ENCODE measurements around the gene LPO.

The LPO gene

GRCh38 chr17:58200024-58200633 is 38.3 kb upstream of the LPO start:
- no peak for DNase-seq (ENCODE audit: low read depth, low spot score)
- Histone ChIP-seq H3K9me3 (ENCODE audit: low read depth, low read length) (no peaks in the 10 kb centered on the region), H3K9ac (ENCODE audit: insufficient read length) (no peak overlapping the region), H3K36me3 (ENCODE audit: insufficient read depth, low read length) (no peaks in the 10 kb centered on the region), H3K4me3 (peak overlapping the region; percentile 42; the same call in 1 of the 2 replicates), H3K27ac (no peak overlapping the region)
- TF ChIP-seq FOXP2 (optimal IDR thresholded peaks at IDR 0.05; ENCODE audit: control extremely low read depth, extremely low read length, insufficient read depth): no peak
- TF ChIP-seq EZH2 (IDR thresholded peaks at IDR 0.05): no peak
- TF ChIP-seq POLR2AphosphoS5 (IDR thresholded peaks at IDR 0.05; ENCODE audit: borderline replicate concordance, low read depth, low read length): no peak

- Histone ChIP-seq H3K27ac (no peak overlapping the region), H3K4me3 (no peak overlapping the region), H3K9me3 (ENCODE audit: low read depth, low read length) (no peaks in the 10 kb centered on the region), H3K36me3 (ENCODE audit: insufficient read depth, low read length) (no peaks in the 10 kb centered on the region; the same call in 1 of the 2 replicates), H3K9ac (ENCODE audit: insufficient read length) (no peak overlapping the region)
- DNase-seq (ENCODE audit: low read depth, low spot score): no peak
- TF ChIP-seq FOXP2 (optimal IDR thresholded peaks at IDR 0.05; ENCODE audit: control extremely low read depth, extremely low read length, insufficient read depth): no peak
- no peak for TF ChIP-seq POLR2AphosphoS5 (IDR thresholded peaks at IDR 0.05; ENCODE audit: borderline replicate concordance, low read depth, low read length)
- no peak for TF ChIP-seq EZH2 (IDR thresholded peaks at IDR 0.05)
Observed at GRCh38 chr17:58202859-58203258, 35.5 kb upstream of the LPO start.

GRCh38 chr17:58204796-58205195 is 33.6 kb upstream of the LPO start:
- no peak for DNase-seq (ENCODE audit: low read depth, low spot score)
- H3K27ac ChIP-seq: no peak overlapping the region
- H3K4me3 ChIP-seq: no peak overlapping the region
- no peak for TF ChIP-seq EZH2 (IDR thresholded peaks at IDR 0.05)
- TF ChIP-seq POLR2AphosphoS5 (IDR thresholded peaks at IDR 0.05; ENCODE audit: borderline replicate concordance, low read depth, low read length): no peak
- no peak for TF ChIP-seq FOXP2 (optimal IDR thresholded peaks at IDR 0.05; ENCODE audit: control extremely low read depth, extremely low read length, insufficient read depth)
- H3K36me3 ChIP-seq (ENCODE audit: insufficient read depth, low read length): no peaks in the 10 kb centered on the region; the same call in 1 of the 2 replicates
- no peaks in the 10 kb centered on the region for H3K9me3 ChIP-seq (ENCODE audit: low read depth, low read length)
- H3K9ac ChIP-seq (ENCODE audit: insufficient read length): no peak overlapping the region

- Histone ChIP-seq H3K27ac (no peak overlapping the region), H3K4me3 (no peak overlapping the region), H3K9ac (ENCODE audit: insufficient read length) (no peak overlapping the region), H3K9me3 (ENCODE audit: low read depth, low read length) (no peaks in the 10 kb centered on the region), H3K36me3 (ENCODE audit: insufficient read depth, low read length) (peaks cover 3% of the 10 kb centered on the region; the same call in 1 of the 2 replicates)
- no peak for DNase-seq (ENCODE audit: low read depth, low spot score)
- TF ChIP-seq EZH2 (IDR thresholded peaks at IDR 0.05) (no peak), POLR2AphosphoS5 (IDR thresholded peaks at IDR 0.05; ENCODE audit: borderline replicate concordance, low read depth, low read length) (no peak), FOXP2 (optimal IDR thresholded peaks at IDR 0.05; ENCODE audit: control extremely low read depth, extremely low read length, insufficient read depth) (no peak)
Observed at GRCh38 chr17:58205936-58206335, 32.4 kb upstream of the LPO start.

- no peak for DNase-seq (ENCODE audit: low read depth, low spot score)
- no peak overlapping the region for H3K27ac ChIP-seq
- no peak for TF ChIP-seq POLR2AphosphoS5 (IDR thresholded peaks at IDR 0.05; ENCODE audit: borderline replicate concordance, low read depth, low read length)
- TF ChIP-seq FOXP2 (optimal IDR thresholded peaks at IDR 0.05; ENCODE audit: control extremely low read depth, extremely low read length, insufficient read depth): no peak
- no peak for TF ChIP-seq EZH2 (IDR thresholded peaks at IDR 0.05)
- H3K9me3 ChIP-seq (ENCODE audit: low read depth, low read length): no peaks in the 10 kb centered on the region
- peaks cover 3% of the 10 kb centered on the region; the same call in 1 of the 2 replicates for H3K36me3 ChIP-seq (ENCODE audit: insufficient read depth, low read length)
- no peak overlapping the region for H3K9ac ChIP-seq (ENCODE audit: insufficient read length)
- H3K4me3 ChIP-seq: no peak overlapping the region
Observed at GRCh38 chr17:58207451-58207850, 30.9 kb upstream of the LPO start.

- peaks cover 3% of the 10 kb centered on the region; the same call in 1 of the 2 replicates for H3K36me3 ChIP-seq (ENCODE audit: insufficient read depth, low read length)
- no peak overlapping the region for H3K9ac ChIP-seq (ENCODE audit: insufficient read length)
- H3K27ac ChIP-seq: no peak overlapping the region
- H3K9me3 ChIP-seq (ENCODE audit: low read depth, low read length): no peaks in the 10 kb centered on the region
- TF ChIP-seq POLR2AphosphoS5 (IDR thresholded peaks at IDR 0.05; ENCODE audit: borderline replicate concordance, low read depth, low read length): no peak
- no peak for TF ChIP-seq EZH2 (IDR thresholded peaks at IDR 0.05)
- TF ChIP-seq FOXP2 (optimal IDR thresholded peaks at IDR 0.05; ENCODE audit: control extremely low read depth, extremely low read length, insufficient read depth): no peak
- DNase-seq (ENCODE audit: low read depth, low spot score): no peak
- no peak overlapping the region for H3K4me3 ChIP-seq
Observed at GRCh38 chr17:58208344-58208743, 30.0 kb upstream of the LPO start.

GRCh38 chr17:58210922-58211321 is 27.5 kb upstream of the LPO start:
- TF ChIP-seq POLR2AphosphoS5 (IDR thresholded peaks at IDR 0.05; ENCODE audit: borderline replicate concordance, low read depth, low read length) (no peak), FOXP2 (optimal IDR thresholded peaks at IDR 0.05; ENCODE audit: control extremely low read depth, extremely low read length, insufficient read depth) (no peak), EZH2 (IDR thresholded peaks at IDR 0.05) (no peak)
- Histone ChIP-seq H3K9me3 (ENCODE audit: low read depth, low read length) (no peaks in the 10 kb centered on the region), H3K27ac (no peak overlapping the region), H3K4me3 (no peak overlapping the region), H3K36me3 (ENCODE audit: insufficient read depth, low read length) (peaks cover 3% of the 10 kb centered on the region; the same call in 1 of the 2 replicates), H3K9ac (ENCODE audit: insufficient read length) (no peak overlapping the region)
- DNase-seq (ENCODE audit: low read depth, low spot score): no peak

- TF ChIP-seq POLR2AphosphoS5 (IDR thresholded peaks at IDR 0.05; ENCODE audit: borderline replicate concordance, low read depth, low read length): no peak
- no peak for TF ChIP-seq EZH2 (IDR thresholded peaks at IDR 0.05)
- TF ChIP-seq FOXP2 (optimal IDR thresholded peaks at IDR 0.05; ENCODE audit: control extremely low read depth, extremely low read length, insufficient read depth): no peak
- Histone ChIP-seq H3K4me3 (no peak overlapping the region), H3K36me3 (ENCODE audit: insufficient read depth, low read length) (no peaks in the 10 kb centered on the region; the same call in 1 of the 2 replicates), H3K9ac (ENCODE audit: insufficient read length) (no peak overlapping the region), H3K9me3 (ENCODE audit: low read depth, low read length) (no peaks in the 10 kb centered on the region), H3K27ac (no peak overlapping the region)
- DNase-seq (ENCODE audit: low read depth, low spot score): no peak
Observed at GRCh38 chr17:58215685-58216084, 22.7 kb upstream of the LPO start.

- Histone ChIP-seq H3K27ac (no peak overlapping the region), H3K36me3 (ENCODE audit: insufficient read depth, low read length) (no peaks in the 10 kb centered on the region), H3K4me3 (no peak overlapping the region), H3K9me3 (ENCODE audit: low read depth, low read length) (no peaks in the 10 kb centered on the region), H3K9ac (ENCODE audit: insufficient read length) (no peak overlapping the region)
- no peak for DNase-seq (ENCODE audit: low read depth, low spot score)
- no peak for TF ChIP-seq FOXP2 (optimal IDR thresholded peaks at IDR 0.05; ENCODE audit: control extremely low read depth, extremely low read length, insufficient read depth)
- TF ChIP-seq EZH2 (IDR thresholded peaks at IDR 0.05): no peak
- no peak for TF ChIP-seq POLR2AphosphoS5 (IDR thresholded peaks at IDR 0.05; ENCODE audit: borderline replicate concordance, low read depth, low read length)
Observed at GRCh38 chr17:58217766-58218165, 20.6 kb upstream of the LPO start.

Data from SK-N-MC (cell line).